HG03139 (cell line): ENCODE results near the gene CELF2.

Source experiments
- ATAC-seq: cut with Tn5 transposase; IDR thresholded peaks from one replicate; pipeline ENCODE4 v1.9.1; 2021; ENCODE audit not compliant: unreplicated experiment

The CELF2 gene

DNA sequence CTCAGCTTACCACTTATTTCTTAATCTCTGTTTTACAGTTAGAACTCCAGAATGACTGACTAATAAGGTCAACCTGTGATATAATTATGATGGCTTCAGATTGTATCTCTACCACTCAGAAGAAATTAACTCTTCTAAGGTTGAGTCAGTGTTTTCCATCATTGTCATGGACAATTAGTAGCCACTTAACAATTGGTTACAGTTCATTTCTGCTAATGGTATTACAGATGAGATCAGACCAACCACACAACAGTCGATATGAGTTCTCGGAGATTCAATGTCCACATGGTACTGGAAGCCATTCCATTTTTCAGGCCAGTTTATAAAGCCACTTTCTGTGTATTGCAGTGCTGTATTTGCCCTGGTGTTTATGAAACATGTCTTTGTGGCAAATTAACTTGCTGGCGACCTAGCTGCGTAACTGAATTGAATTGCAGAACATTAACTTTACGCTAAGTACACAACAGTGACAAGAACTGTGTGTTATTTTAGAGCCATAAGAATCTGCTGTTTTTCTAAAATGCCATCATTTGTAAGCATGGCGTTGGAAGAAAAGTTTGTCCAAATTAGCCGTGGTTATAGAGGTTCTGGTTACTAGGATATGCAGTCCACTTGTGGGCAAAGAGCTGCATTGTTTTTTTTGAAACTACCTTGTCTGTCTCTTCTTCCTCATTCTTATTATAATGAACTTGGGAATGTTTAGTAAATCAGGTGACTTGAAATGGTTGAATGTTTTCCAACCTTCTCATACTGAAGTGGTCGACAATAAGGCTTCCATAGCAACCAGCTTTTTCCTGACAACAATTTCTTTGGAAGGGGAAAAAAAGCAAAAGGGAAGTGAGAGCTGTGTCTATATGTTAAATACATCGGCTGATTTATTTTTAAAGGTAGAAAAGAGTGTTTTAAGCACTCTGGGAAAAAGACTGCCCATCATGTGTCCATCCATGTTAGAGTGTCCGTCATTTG is 76.4 kb downstream of the CELF2 start:
- ATAC-seq, result no peak

DNA sequence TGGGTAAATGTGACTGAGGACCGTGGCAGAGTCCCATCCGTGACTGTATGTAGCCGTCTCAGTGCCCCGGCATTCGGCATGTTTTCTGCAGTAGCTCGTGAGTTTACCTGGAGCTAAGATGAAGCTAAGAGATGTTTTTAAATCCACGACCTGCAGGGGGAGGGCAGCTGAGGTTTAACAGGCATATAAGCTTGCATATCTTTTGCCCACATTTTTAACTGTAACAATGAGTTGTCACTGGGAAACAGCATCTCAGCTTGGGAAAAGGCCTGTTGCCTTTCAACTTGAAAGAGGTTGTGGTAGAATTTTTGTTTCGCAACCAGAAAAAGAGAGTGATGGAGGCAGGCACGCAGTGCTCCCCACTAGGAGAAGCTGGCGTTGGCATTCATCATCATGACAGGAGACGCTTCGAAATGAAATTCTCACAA is 77.7 kb downstream of the CELF2 start:
- no peak for ATAC-seq

DNA sequence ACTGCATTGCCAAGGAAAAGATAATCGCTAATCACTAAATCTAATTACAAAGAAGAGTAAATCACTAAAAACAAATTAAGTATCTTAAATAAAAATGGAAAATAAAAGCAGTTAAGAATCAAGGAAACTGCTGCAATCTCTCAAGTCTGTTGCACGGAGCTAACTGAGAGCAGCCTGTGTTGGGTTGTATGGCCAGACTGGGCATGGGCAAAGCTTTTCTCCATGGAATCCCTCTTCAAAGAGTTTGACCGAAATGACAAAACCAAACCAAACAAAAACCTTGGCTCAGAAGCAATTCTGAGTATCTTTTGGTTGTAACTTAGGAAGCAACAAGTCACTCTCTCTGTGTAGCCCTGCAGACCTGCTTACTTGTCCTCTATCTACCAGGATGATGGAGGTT is 78.8 kb downstream of the CELF2 start:
- ATAC-seq, result no peak

DNA sequence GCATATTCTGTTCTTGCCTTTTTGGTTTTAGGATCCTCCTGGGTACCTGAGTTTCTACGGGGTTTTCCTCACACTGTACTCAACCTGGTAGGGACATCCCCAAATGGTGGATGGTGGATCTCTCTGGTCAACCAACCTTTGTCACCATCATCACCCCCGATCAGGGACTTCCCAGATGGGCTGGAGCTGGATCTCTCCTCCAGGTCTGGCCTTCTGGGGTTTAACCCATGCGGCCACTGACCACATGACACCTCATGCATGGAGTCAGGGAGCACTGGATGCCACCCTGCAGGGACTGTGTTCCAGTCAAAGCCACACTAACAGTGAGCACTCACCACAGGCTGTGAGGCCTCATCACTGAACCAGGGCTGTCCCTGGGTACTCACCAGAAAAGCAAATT is 80.0 kb downstream of the CELF2 start:
- no peak for ATAC-seq

DNA sequence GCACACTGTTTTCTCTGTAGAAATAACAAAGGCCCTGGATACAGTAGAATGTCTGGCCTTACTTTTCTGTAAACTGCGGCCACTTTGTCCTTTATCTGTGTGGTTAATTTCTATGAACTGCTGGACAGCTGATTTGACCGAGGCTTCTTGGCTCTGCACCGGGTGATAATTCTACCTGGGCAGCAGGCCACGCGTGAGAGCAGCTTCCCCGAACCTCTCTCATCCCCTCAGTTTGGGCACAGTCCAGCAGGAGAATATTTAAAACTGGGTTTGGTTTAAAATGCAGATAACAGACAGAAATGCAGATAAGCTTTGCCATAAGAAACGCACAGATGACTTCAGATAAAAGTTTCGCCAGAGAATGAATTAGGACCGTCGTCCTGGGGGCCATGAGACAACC is 81.0 kb downstream of the CELF2 start:
- ATAC-seq, result no peak

DNA sequence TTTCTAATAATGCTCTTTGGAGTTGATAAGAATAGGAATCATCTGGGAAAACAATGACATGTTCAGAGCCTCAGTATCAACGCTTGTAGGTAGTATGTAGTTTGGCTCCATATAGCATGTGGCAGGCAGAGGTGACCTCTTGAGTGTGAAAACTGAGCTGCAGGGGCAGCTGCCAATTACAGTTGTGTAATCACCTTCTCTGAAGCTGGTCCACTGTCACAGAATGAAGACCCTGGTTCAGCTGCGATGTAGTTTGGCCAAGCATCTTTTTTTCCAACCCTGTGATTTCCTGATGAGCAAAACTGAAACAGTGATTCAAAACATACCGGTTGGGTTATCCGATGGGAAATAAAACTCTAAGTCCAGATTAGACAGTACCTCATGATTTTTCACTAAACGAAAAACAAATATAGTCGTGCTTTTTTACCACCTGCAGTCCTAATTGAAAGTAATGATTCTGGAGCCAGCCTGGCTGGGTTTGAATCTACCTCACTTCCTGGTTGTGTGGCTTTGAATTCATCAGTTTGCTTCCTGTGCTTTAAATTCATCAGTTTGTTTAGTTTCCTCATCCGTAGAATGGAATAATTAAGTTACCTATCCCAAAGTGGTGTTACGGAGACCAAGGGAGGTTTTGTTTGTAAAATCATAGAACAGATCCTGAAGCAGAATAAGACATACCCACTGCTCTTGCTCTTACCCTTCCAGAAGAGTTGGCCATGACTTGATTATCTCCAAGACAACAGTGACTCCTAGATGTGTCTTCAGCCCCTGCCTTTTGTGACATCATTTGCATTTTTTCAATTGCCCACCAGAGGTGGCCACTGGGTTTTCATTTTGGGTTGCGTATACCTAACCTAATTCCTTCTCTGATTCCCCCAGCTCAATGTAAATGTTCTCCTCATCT is 87.4 kb downstream of the CELF2 start:
- no peak for ATAC-seq

DNA sequence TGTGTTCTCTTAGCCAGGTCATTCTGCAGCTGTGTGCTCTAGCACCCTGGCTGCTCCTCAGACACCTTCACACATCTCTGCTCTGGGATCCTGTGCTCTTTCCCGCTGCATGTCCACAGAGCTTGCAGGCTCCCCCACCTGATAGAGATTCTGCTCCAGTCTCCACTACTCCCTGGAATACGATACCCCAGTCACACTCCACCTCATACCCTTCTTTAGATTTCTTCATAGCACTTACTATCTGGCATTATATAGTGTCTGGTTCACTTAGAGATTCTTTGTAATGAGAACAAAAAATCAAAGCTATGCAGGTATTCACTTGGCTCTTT is 88.0 kb downstream of the CELF2 start:
- no peak for ATAC-seq

DNA sequence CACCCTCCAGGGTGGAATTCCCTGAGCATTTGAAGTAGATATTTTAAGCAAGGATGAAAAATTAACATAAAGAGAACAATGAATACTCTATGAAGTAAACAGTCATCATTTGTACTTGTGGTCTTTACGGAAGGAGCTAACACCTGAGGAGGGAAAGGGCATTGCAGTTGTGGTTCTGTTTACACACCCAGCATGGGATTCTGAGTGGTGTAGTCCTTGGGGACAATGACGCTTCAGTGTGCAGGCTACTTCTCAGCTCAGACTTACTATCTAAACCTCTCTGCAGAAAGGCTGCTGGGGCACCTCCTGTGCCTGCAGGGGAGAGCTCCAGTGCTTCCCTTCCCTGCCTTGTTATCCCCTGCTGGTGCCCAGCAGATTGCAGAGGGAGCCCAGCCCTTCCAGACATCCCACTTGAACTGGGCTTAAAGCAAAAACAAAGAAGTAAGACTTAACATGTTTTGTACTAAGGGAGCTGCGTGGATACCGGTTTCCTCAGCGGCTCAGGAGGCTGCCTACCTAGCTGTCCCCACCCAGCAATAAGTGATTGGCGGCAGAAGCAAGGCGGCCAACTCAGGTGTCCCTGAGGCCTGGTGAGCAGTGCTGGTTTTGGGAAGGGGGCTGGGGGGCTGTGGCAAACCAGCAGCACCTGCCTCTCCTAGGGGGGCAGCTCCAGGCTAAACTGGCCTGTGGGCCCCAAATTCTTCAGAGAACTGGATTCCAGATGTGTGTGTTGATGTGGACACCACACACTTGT is 89.1 kb downstream of the CELF2 start:
- no peak for ATAC-seq

DNA sequence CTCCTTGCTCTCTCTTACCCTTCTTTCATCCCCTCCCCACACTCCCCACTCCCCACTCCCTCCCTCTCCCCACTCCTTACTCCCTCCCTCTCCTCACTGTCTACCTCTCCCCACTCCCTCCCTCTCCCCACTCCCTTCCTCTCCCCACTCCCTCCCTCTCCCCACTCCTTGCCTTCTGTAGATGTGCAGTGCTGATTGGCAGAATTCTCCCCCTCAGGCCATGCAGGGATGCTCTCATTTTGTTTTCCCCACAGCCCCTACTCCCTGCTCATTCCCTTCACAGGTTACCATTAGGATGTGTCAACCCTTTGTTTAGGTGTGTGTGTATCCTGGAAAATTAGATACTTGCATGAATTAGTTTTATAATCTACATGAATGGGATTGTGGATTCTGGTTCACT is 90.3 kb downstream of the CELF2 start:
- ATAC-seq, result no peak

DNA sequence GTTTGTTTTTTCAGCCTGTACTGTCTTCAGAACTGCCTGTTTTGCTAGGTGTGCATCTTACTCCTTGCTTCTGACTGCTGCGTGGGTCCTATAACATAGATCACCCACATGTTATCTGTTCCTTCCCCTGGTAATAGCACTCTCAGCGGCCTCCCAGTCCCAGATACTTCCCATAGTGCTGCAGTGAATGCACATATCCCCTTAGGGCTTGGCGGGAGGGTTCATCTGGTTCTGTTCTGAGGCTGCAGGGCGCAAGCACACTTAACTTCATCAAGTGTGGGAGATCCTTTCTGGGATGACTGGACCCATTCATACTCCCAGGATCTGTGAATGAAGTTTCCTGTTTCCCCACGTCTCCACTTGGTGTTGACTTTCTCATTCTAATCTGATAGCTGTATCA is 90.7 kb downstream of the CELF2 start:
- no peak for ATAC-seq

DNA sequence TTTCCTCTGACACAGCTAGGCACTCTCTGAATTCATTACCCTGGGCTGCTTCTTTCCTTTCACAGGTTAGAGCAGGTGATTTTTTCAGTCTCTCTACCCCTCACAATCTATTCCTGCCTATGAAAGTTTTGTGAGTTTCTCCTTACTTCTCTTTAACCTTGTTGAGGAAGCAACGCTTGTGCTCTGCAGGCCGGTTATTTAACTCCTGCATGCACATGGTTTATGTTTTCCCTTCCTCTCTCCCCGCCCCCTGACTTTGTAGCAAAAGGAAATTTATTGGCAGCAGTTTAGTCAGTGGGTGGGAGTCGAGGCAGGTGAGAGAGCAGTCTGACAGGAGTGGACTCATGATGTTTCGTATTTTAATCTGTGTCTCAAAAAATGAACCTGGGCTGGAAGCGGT is 91.9 kb downstream of the CELF2 start:
- no peak for ATAC-seq

DNA sequence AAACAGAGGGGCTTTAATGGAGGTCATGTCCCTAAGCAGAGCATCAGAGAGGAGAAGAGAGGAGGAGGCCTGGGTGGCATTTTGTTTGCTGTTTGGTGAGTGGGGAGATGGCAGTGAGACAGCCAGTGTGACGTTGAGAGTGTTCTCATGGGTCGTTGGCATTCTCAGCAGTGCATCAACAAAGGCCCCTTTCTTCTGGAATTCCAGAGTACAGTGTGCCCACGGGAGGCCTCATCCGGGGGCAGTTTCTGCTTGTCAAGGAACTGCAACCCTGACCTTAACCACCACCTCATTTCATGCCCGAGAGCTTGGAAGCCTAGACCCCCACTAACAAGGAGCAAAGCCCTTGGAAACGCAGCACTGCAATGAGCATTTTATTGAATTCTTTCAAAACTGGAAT is 92.9 kb downstream of the CELF2 start:
- ATAC-seq, result no peak

DNA sequence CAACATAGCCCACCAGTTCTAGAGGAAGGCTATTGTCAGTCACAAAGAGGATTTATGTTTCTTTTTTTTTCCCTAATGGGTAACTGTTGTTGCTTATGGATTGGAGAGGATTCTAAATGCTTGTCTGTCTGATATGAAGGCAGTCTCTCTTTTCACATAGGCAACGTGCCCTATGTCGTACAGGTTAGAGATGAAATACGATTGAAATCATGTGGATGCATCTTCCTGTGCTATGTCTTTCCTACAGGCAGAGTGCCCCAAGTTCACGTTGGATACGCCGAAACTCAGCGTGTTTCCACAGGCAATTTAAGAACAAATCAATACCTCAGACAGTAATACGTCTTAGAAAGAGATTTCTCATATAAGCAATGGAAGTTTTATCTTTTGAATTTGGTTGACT is 93.8 kb downstream of the CELF2 start:
- ATAC-seq, result no peak

DNA sequence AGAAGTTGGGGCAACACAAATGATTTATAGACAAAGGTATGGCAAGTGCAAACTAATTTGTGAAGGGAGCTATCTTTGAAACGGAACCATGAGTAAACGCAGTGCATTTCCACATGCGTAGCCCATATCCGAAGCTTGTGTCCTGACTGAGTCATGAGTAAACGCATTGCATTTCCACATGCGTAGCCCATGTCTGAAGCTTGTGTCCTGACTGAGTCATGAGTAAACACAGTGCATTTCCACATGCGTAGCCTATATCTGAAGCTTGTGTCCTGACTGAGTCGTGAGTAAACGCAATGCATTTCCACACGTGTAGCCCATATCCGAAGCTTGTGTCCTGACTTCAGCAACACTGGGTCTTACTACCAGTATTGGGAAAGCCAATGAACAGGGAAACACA is 95.0 kb downstream of the CELF2 start:
- no peak for ATAC-seq

DNA sequence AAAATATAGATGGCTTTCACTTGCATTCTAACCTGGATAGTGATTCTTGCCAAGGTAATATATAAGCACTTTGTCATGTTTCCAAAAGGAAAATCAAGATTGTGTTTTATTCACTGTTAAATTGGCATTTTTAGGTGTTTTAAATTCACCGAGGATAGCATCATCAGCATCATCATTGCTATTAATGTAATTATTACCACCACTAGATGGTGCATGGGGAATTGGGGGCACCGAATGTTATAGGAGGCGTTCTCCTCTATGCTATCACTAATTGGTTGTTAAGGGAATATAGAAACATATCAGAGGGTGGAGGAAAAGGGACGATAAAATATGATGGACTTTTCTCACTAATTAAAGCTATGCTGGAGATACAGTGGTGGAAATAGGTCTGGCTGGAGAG is 95.5 kb downstream of the CELF2 start:
- ATAC-seq, result no peak

DNA sequence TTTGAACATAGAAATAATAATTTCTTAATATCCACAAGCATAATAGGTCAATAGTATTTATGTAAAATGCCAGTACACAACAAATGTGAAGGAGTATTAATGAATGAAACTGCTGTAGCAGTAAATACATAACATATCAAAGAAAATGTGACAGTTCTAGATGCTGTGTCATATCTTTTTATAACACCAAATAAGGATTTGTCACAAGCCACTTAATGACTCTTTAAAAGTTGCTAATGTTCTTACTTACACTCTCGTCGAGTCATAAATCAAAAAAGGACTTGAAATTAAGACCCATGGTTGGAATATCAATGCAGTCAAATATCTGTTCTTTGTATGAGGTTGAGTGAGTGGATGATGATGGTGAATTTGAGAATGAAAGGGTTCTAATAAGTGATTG is 96.6 kb downstream of the CELF2 start:
- ATAC-seq, result no peak

DNA sequence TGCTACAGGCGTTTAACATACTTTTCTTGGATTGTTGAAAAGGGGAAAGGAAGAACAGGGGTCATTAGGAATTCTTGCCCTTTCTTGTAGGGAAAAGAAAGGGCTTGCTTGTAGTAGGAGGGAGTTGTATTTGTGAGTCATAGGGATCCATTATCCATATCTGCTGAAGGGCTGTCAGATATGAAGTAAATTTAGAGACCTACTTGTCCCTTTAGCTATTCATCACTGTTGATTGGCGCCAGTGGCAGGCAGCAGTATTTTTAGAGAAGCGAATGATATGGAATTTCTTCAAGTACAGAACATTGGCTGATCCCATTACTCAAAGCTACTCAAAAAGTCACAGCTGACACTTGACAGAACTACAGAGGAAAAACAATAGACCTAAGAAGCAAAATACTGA is 97.7 kb downstream of the CELF2 start:
- ATAC-seq, result no peak

DNA sequence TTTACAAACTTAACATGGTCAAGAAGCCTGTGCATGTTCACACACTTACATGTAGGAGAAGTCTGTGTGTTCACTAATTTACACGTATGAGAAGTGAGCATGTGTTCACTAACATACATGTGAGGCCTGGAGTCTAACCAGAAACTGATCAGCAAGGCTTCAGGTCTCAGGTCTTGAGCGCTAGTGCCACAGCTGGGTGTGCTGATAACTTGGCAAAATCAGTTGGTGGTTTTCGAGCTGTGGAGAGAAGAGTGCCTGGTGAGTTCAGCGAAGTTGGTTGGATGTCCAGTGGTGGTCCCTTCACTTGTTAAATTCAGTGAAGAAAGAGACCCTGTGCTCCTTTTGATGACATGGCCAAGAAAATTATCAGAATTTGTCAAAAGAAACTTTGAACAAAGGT is 98.7 kb downstream of the CELF2 start:
- no peak for ATAC-seq

DNA sequence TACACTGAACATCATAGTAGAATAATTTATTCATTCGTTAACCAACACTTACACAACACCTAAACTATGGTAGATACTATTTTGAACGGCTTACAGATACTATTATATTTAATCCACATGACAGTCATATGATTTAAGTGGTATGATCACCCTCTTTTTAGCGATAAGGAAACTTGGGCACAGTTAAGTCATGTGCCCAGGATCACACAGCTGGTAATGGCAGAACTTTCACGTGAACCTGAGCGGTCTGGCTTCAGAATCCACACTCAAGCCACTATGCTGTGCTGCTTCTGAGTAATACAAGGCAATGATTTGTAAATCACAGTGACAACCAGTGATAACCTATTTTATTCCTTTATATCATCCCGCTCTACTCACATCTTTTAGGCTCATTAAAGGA is 99.1 kb downstream of the CELF2 start:
- ATAC-seq, result no peak

DNA sequence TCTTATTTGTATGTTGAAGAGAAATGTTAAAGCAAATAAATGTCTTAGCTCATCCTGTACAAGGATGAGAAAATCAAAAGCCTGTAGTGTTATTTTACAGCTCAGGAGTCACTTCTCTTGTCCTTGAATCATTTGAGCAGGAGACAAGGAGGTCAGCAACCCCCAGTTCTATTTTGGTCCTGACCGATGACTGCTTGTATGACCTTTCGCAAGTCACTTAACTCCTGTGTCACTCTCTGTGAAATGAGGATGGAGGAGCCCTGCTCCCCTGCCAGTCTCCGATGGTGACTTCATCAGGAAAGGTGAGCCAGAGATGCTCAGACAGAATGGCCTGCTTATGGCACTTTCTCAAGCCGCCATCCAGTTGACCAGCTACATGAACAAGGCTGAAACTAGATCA is 101.0 kb downstream of the CELF2 start:
- ATAC-seq, result no peak

DNA sequence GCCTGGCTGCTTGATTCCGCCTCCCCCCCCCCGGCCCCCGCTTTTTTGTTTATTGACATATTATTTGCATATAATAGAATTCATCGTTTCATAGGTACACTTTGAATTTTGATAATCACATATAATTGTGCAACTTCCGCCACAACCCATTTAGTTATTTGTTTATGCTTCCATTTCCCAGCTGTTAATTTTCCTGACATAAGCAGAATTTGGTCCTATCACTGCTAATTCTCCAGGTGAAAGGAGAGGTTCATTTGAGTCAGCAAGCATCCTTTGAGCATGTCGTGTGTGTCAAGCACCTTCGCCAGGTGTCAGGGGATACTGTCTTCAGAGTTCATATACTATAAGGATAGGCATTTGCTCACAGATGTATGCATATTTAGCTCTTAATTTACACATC is 102.2 kb downstream of the CELF2 start:
- ATAC-seq, result no peak
